ENCODE measurements around the gene SYNGR3.

DNA sequence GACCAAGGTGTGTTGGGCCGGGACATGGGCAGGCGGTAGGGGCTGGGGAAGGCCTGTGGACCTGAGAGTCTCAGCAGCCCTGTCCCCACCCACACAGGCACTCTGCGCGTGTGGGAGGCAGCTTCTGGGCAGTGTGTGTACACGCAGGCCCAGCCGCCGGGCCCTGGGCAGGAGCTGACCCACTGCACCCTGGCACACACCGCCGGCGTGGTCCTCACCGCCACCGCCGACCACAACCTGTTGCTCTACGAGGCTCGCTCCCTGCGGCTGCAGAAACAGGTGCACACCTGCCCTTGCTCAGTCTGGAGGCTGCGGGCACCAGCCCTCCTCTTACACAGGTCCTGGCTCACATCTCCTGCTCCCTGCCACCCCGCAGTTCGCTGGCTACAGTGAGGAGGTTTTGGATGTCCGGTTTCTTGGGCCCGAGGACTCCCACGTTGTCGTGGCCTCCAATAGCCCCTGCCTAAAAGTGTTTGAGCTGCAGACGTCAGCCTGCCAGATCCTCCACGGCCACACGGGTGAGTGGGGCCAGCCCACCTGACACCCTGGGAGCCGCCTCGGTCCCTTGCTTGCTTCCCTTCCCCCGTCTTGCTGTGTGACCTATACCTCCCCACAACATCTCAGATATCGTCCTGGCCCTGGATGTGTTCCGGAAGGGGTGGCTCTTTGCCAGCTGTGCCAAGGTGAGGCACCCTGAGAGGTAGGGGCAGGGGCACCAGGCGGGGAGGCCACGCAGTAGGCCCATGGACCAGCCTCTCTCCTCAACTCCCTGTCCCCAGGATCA lies 14.1 kb upstream of the SYNGR3 start:
- TF ChIP-seq ZNF274 (IDR thresholded peaks at IDR 0.05; ENCODE audit: low read depth, low read length) (no peak), SUZ12 (IDR thresholded peaks at IDR 0.05; ENCODE audit: extremely low read depth, insufficient read depth, insufficient read length) (no peak)

All from NT2/D1 (cell line).